Muscle of leg (tissue), 11 donors: Measurements from ENCODE around the gene CYP51A1. TPM values are rescaled to one million over a fixed set of nuclear protein-coding genes. Genes with fewer than 3 reads are reported as not detected.
"Not testable (repeated sequence)": the region's sequence is repeated elsewhere in the genome, so short reads cannot be mapped to it uniquely, and the experiment has no call there.

Experiments
- DNase-seq: peaks from one replicate; pipeline ENCODE4 v3.0.0; 2013
- H3K27ac ChIP-seq: one replicate; pipeline ENCODE4 v1.5.1; 2013; ENCODE audit warnings: mild to moderate bottlenecking, low read length, control low read depth
- H3K27me3 ChIP-seq: one replicate; pipeline ENCODE4 v1.6.1; 2013; ENCODE audit warnings: low read length; ENCODE audit not compliant: control insufficient read depth, insufficient read depth
- H3K36me3 ChIP-seq: one replicate; pipeline ENCODE4 v1.6.1; 2013; ENCODE audit warnings: low read length; ENCODE audit not compliant: control insufficient read depth, insufficient read depth
- H3K4me1 ChIP-seq: one replicate; pipeline ENCODE4 v1.6.1; 2013; ENCODE audit warnings: low read length; ENCODE audit not compliant: control insufficient read depth, insufficient read depth
- H3K4me3 ChIP-seq: one replicate; pipeline ENCODE4 v1.5.1; 2013; ENCODE audit warnings: low read length, control low read depth
- H3K9me3 ChIP-seq: replicated peaks from 2 replicates; pipeline ENCODE4 v1.6.1; 2013; ENCODE audit warnings: low read depth, low read length; ENCODE audit not compliant: control insufficient read depth
- WGBS: methylation state at CpG from one replicate; pipeline ENCODE4 v1.1.5; 2013; ENCODE audit warnings: missing lambda C conversion rate; ENCODE audit not compliant: insufficient coverage; 5-methylcytosine and 5-hydroxymethylcytosine counted together
- polyA plus RNA-seq, 8 donors: library from polyadenylated mRNA; unstranded; fragments of 120-200 nt; gene quantifications; one replicate each; pipeline versions ENCODE4 v1.2.1 to v1.2.3, GENCODE V29; 2013; ENCODE audit warnings: inconsistent platforms in 1 of 8, low replicate concordance in 1 of 8; ENCODE audit not compliant: insufficient read length in 8 of 8, insufficient read depth in 1 of 8
- total RNA-seq: library from RNA; stranded (reverse); fragments of 120-200 nt; gene quantifications from one replicate; pipeline ENCODE4 v1.2.4, GENCODE V29; 2013

CYP51A1 gene
- total and polyA plus RNA-seq, 9 donors = 22.7 to 44.1 (median 31.0) TPM

GRCh38 chr7:92100534-92100933, 33.7 kb downstream of the CYP51A1 start:
- H3K4me3 ChIP-seq = no peak overlapping the region
- peaks cover 62% of the 10 kb centered on the region for H3K36me3 ChIP-seq
- H3K27ac ChIP-seq = no peak overlapping the region
- WGBS = no CpG with 5 or more reads among the region's 1 CpG
- no peak for DNase-seq
- H3K9me3 ChIP-seq = no peaks in the 10 kb centered on the region
- no peaks in the 10 kb centered on the region for H3K27me3 ChIP-seq
- no peaks in the 10 kb centered on the region for H3K4me1 ChIP-seq

GRCh38 chr7:92095380-92095779, 38.9 kb downstream of the CYP51A1 start:
- Histone ChIP-seq H3K9me3 (no peaks in the 10 kb centered on the region), H3K4me3 (no peak overlapping the region), H3K27ac (no peak overlapping the region), H3K27me3 (no peaks in the 10 kb centered on the region), H3K4me1 (no peaks in the 10 kb centered on the region), H3K36me3 (peaks cover 43% of the 10 kb centered on the region)
- DNase-seq = peak; percentile 5
- no CpG with 5 or more reads among the region's 1 CpG for WGBS

- no CpG with 5 or more reads among the region's 1 CpG for WGBS
- Histone ChIP-seq H3K27ac (no peak overlapping the region), H3K9me3 (peaks cover 3% of the 10 kb centered on the region), H3K27me3 (no peaks in the 10 kb centered on the region), H3K4me3 (no peak overlapping the region), H3K4me1 (no peaks in the 10 kb centered on the region), H3K36me3 (peaks cover 39% of the 10 kb centered on the region)
- no peak for DNase-seq
These were observed 42.1 kb downstream of the CYP51A1 start for GRCh38 chr7:92092210-92092609.

- H3K4me3 ChIP-seq = no peak overlapping the region
- H3K27me3 ChIP-seq = no peaks in the 10 kb centered on the region
- H3K36me3 ChIP-seq = peaks cover 36% of the 10 kb centered on the region
- no peaks in the 10 kb centered on the region for H3K4me1 ChIP-seq
- H3K27ac ChIP-seq = no peak overlapping the region
- peaks cover 8% of the 10 kb centered on the region for H3K9me3 ChIP-seq
- WGBS = no CpG with 5 or more reads among the region's 1 CpG
- no peak for DNase-seq
These were observed 46.0 kb downstream of the CYP51A1 start for GRCh38 chr7:92088266-92088665.

- not testable (repeated sequence) for H3K4me1 ChIP-seq, H3K27ac ChIP-seq, H3K4me3 ChIP-seq, H3K9me3 ChIP-seq, H3K27me3 ChIP-seq, DNase-seq
- no CpG with 5 or more reads among the region's 6 CpGs for WGBS
- peaks cover 29% of the 10 kb centered on the region for H3K36me3 ChIP-seq
These were observed 50.4 kb downstream of the CYP51A1 start for GRCh38 chr7:92083922-92084321.

- Histone ChIP-seq H3K36me3 (peaks cover 14% of the 10 kb centered on the region), H3K9me3 (no peaks in the 10 kb centered on the region), H3K4me3 (no peak overlapping the region), H3K27ac (no peak overlapping the region), H3K27me3 (no peaks in the 10 kb centered on the region), H3K4me1 (no peaks in the 10 kb centered on the region)
- no peak for DNase-seq
- WGBS = no CpG with 5 or more reads among the region's 1 CpG
These were observed 57.8 kb downstream of the CYP51A1 start for GRCh38 chr7:92076509-92076908.

GRCh38 chr7:92075455-92076158, 58.7 kb downstream of the CYP51A1 start:
- peaks cover 17% of the 10 kb centered on the region for H3K36me3 ChIP-seq
- 100% methylated on average over 1 of the region's 4 CpGs for WGBS

GRCh38 chr7:92072708-92073107, 61.6 kb downstream of the CYP51A1 start:
- no peak for DNase-seq
- H3K36me3 ChIP-seq = peaks cover 15% of the 10 kb centered on the region
- H3K4me1 ChIP-seq = no peaks in the 10 kb centered on the region
- no peaks in the 10 kb centered on the region for H3K27me3 ChIP-seq
- no peak overlapping the region for H3K27ac ChIP-seq
- WGBS = no CpG with 5 or more reads among the region's 3 CpGs
- no peak overlapping the region for H3K4me3 ChIP-seq
- no peaks in the 10 kb centered on the region for H3K9me3 ChIP-seq

More at GRCh38 chr7:92075455-92076158, 58.7 kb downstream of the CYP51A1 start:
- Histone ChIP-seq H3K9me3 (no peaks in the 10 kb centered on the region), H3K27ac (no peak overlapping the region), H3K4me1 (no peaks in the 10 kb centered on the region), H3K4me3 (no peak overlapping the region), H3K27me3 (no peaks in the 10 kb centered on the region)
- DNase-seq = no peak

GRCh38 chr7:92072121-92072520, 62.2 kb downstream of the CYP51A1 start:
- Histone ChIP-seq H3K4me3 (no peak overlapping the region), H3K4me1 (no peaks in the 10 kb centered on the region), H3K36me3 (peaks cover 20% of the 10 kb centered on the region), H3K9me3 (no peaks in the 10 kb centered on the region), H3K27ac (no peak overlapping the region), H3K27me3 (no peaks in the 10 kb centered on the region)
- DNase-seq = no peak
- no CpG with 5 or more reads among the region's 1 CpG for WGBS

- H3K4me3 ChIP-seq = no peak overlapping the region
- H3K9me3 ChIP-seq = no peaks in the 10 kb centered on the region
- H3K27me3 ChIP-seq = no peaks in the 10 kb centered on the region
- no peak for DNase-seq
- 82% methylated on average over 1 of the region's 5 CpGs for WGBS
- H3K27ac ChIP-seq = no peak overlapping the region
- H3K36me3 ChIP-seq = peaks cover 23% of the 10 kb centered on the region
- H3K4me1 ChIP-seq = no peaks in the 10 kb centered on the region
These were observed 63.2 kb downstream of the CYP51A1 start for GRCh38 chr7:92071032-92071431.
